IgD-negative memory B cell (primary cell): Measurements from ENCODE around the gene SLC9A3. TPM values are rescaled to one million over a fixed set of nuclear protein-coding genes. Genes with fewer than 3 reads are reported as not detected.
"Not testable (repeated sequence)": the region's sequence is repeated elsewhere in the genome, so short reads cannot be mapped to it uniquely, and the experiment has no call there.

Experiments used
- H3K27ac Mint-ChIP-seq, 3 donors: one replicate each; pipeline ENCODE4 v1.8.0; 2020 to 2022; ENCODE audit warnings: mild to moderate bottlenecking in 3 of 3, mixed read lengths in 3 of 3, moderate library complexity in 1 of 3
- H3K27me3 Mint-ChIP-seq: one replicate; pipeline ENCODE4 v1.8.0; 2021; ENCODE audit warnings: mixed read lengths
- H3K36me3 Mint-ChIP-seq: one replicate; pipeline ENCODE4 v1.8.0; 2020; ENCODE audit warnings: mild to moderate bottlenecking, mixed read lengths
- H3K4me1 Mint-ChIP-seq, 3 donors: one replicate each; pipeline ENCODE4 v1.8.0; 2020 to 2022; ENCODE audit warnings: mixed read lengths in 3 of 3, mild to moderate bottlenecking in 1 of 3
- H3K4me3 Mint-ChIP-seq, 4 donors: one replicate each; pipeline ENCODE4 v1.8.0; 2020 to 2022; ENCODE audit warnings: mild to moderate bottlenecking in 4 of 4, mixed read lengths in 4 of 4, moderate library complexity in 3 of 4
- H3K9me3 Mint-ChIP-seq, 3 donors: one replicate each; pipeline ENCODE4 v1.8.0; 2020 to 2021; ENCODE audit warnings: mixed read lengths in 3 of 3, mild to moderate bottlenecking in 1 of 3
- polyA plus RNA-seq: library from polyadenylated mRNA; unstranded; fragments of 300-500 nt; fragmentation: Illumina TruSeq; gene quantifications from one replicate; pipeline ENCODE4 v1.2.3, GENCODE V29; 2021

SLC9A3 gene
- polyA plus RNA-seq, 1 donor from 2014 or later: 1.2 TPM

GRCh38 chr5:565782-566440 is 41.7 kb upstream of the SLC9A3 start:
- Mint-ChIP-seq H3K36me3 (no peaks in the 10 kb centered on the region), H3K27me3 (peaks cover 11% of the 10 kb centered on the region), H3K4me3 (peak overlapping the region in 1 of 4 donors; percentile 17), H3K4me1 (peaks cover 0 to 5% (median 0%) of the 10 kb centered on the region in 3 donors), H3K27ac (no peak overlapping the region), H3K9me3 (peaks cover 0 to 7% (median 0%) of the 10 kb centered on the region in 3 donors)

- Mint-ChIP-seq H3K36me3 (no peaks in the 10 kb centered on the region), H3K27ac (no peak overlapping the region), H3K4me3 (peak overlapping the region in 1 of 4 donors; percentile 55), H3K4me1 (no peaks in the 10 kb centered on the region), H3K27me3 (peaks cover 13% of the 10 kb centered on the region), H3K9me3 (peaks cover 0 to 4% (median 0%) of the 10 kb centered on the region in 3 donors)
Observed at GRCh38 chr5:561408-561807, 37.2 kb upstream of the SLC9A3 start.

GRCh38 chr5:560792-561166 is 36.5 kb upstream of the SLC9A3 start:
- H3K27ac Mint-ChIP-seq: no peak overlapping the region
- H3K4me3 Mint-ChIP-seq: peak overlapping the region in 1 of 4 donors; percentile 3
- H3K4me1 Mint-ChIP-seq: no peaks in the 10 kb centered on the region

GRCh38 chr5:558871-559503 is 34.7 kb upstream of the SLC9A3 start:
- H3K27ac Mint-ChIP-seq: no peak overlapping the region

More at GRCh38 chr5:560792-561166, 36.5 kb upstream of the SLC9A3 start:
- peaks cover 12% of the 10 kb centered on the region for H3K27me3 Mint-ChIP-seq
- H3K36me3 Mint-ChIP-seq: no peaks in the 10 kb centered on the region
- peaks cover 0 to 2% (median 0%) of the 10 kb centered on the region in 3 donors for H3K9me3 Mint-ChIP-seq

GRCh38 chr5:558326-558725 is 34.1 kb upstream of the SLC9A3 start:
- Mint-ChIP-seq H3K4me1 (peaks cover 0 to 2% (median 0%) of the 10 kb centered on the region in 3 donors), H3K27me3 (peaks cover 12% of the 10 kb centered on the region), H3K4me3 (no peak overlapping the region), H3K36me3 (no peaks in the 10 kb centered on the region), H3K27ac (no peak overlapping the region), H3K9me3 (peaks cover 0 to 2% (median 0%) of the 10 kb centered on the region in 3 donors)

More at GRCh38 chr5:558871-559503, 34.7 kb upstream of the SLC9A3 start:
- peaks cover 0 to 2% (median 0%) of the 10 kb centered on the region in 3 donors for H3K4me1 Mint-ChIP-seq
- peaks cover 0 to 2% (median 0%) of the 10 kb centered on the region in 3 donors for H3K9me3 Mint-ChIP-seq
- H3K27me3 Mint-ChIP-seq: peaks cover 12% of the 10 kb centered on the region
- H3K4me3 Mint-ChIP-seq: no peak overlapping the region
- no peaks in the 10 kb centered on the region for H3K36me3 Mint-ChIP-seq

- H3K4me1 Mint-ChIP-seq, H3K36me3 Mint-ChIP-seq, H3K9me3 Mint-ChIP-seq, H3K4me3 Mint-ChIP-seq: not testable (repeated sequence)
- Mint-ChIP-seq H3K27ac (peak overlapping the region in 1 of 3 donors; percentile 14), H3K27me3 (peaks cover 12% of the 10 kb centered on the region)
Observed at GRCh38 chr5:557917-558316, 33.7 kb upstream of the SLC9A3 start.

- Mint-ChIP-seq H3K36me3 (no peaks in the 10 kb centered on the region), H3K4me1 (peaks cover 0 to 2% (median 0%) of the 10 kb centered on the region in 3 donors), H3K9me3 (peaks cover 0 to 2% (median 0%) of the 10 kb centered on the region in 3 donors), H3K27me3 (peaks cover 12% of the 10 kb centered on the region), H3K27ac (no peak overlapping the region), H3K4me3 (peak overlapping the region in 1 of 4 donors; percentile 21)
Observed at GRCh38 chr5:556909-557441, 32.7 kb upstream of the SLC9A3 start.

- no peak overlapping the region for H3K27ac Mint-ChIP-seq
- H3K4me3 Mint-ChIP-seq: no peak overlapping the region
- H3K36me3 Mint-ChIP-seq: no peaks in the 10 kb centered on the region
- H3K9me3 Mint-ChIP-seq: peaks cover 0 to 1% (median under 1%) of the 10 kb centered on the region in 3 donors
- peaks cover 14% of the 10 kb centered on the region for H3K27me3 Mint-ChIP-seq
- peaks cover 0 to 2% (median 0%) of the 10 kb centered on the region in 3 donors for H3K4me1 Mint-ChIP-seq
Observed at GRCh38 chr5:555058-555623, 30.9 kb upstream of the SLC9A3 start.

- H3K27me3 Mint-ChIP-seq: peaks cover 15% of the 10 kb centered on the region
- H3K27ac Mint-ChIP-seq: peak overlapping the region in 1 of 3 donors; percentile 55
- H3K4me1 Mint-ChIP-seq: peaks cover 0 to 2% (median 0%) of the 10 kb centered on the region in 3 donors
- no peak overlapping the region for H3K4me3 Mint-ChIP-seq
- no peaks in the 10 kb centered on the region for H3K36me3 Mint-ChIP-seq
- peaks cover 0 to 4% (median 4%) of the 10 kb centered on the region in 3 donors for H3K9me3 Mint-ChIP-seq
Observed at GRCh38 chr5:554284-554988, 30.2 kb upstream of the SLC9A3 start.

- H3K4me1 Mint-ChIP-seq: peaks cover 0 to 4% (median 0%) of the 10 kb centered on the region in 3 donors
- H3K27me3 Mint-ChIP-seq: peaks cover 17% of the 10 kb centered on the region
- peak overlapping the region in 1 of 3 donors; percentile 55 for H3K27ac Mint-ChIP-seq
- H3K9me3 Mint-ChIP-seq: peaks cover 0 to 4% (median 4%) of the 10 kb centered on the region in 3 donors
- H3K36me3 Mint-ChIP-seq: no peaks in the 10 kb centered on the region
- no peak overlapping the region for H3K4me3 Mint-ChIP-seq
Observed at GRCh38 chr5:553874-554273, 29.6 kb upstream of the SLC9A3 start.

GRCh38 chr5:551406-551805 is 27.2 kb upstream of the SLC9A3 start:
- Mint-ChIP-seq H3K27me3 (peaks cover 20% of the 10 kb centered on the region), H3K4me3 (no peak overlapping the region)

GRCh38 chr5:549229-549628 is 25.0 kb upstream of the SLC9A3 start:
- Mint-ChIP-seq H3K36me3 (no peaks in the 10 kb centered on the region), H3K27me3 (peaks cover 19% of the 10 kb centered on the region), H3K9me3 (peaks cover 0 to 4% (median 4%) of the 10 kb centered on the region in 3 donors), H3K4me1 (peaks cover 1 to 6% (median 2%) of the 10 kb centered on the region in 3 donors), H3K4me3 (no peak overlapping the region), H3K27ac (no peak overlapping the region)

More at GRCh38 chr5:551406-551805, 27.2 kb upstream of the SLC9A3 start:
- no peak overlapping the region for H3K27ac Mint-ChIP-seq
- H3K36me3 Mint-ChIP-seq: no peaks in the 10 kb centered on the region
- H3K4me1 Mint-ChIP-seq: peaks cover 0 to 4% (median 0%) of the 10 kb centered on the region in 3 donors
- H3K9me3 Mint-ChIP-seq: peaks cover 0 to 4% (median 4%) of the 10 kb centered on the region in 3 donors

- Mint-ChIP-seq H3K27me3 (peaks cover 19% of the 10 kb centered on the region), H3K4me1 (peaks cover 8 to 11% (median 9%) of the 10 kb centered on the region in 3 donors), H3K9me3 (peaks cover 0 to 7% (median 4%) of the 10 kb centered on the region in 3 donors), H3K36me3 (no peaks in the 10 kb centered on the region), H3K4me3 (no peak overlapping the region), H3K27ac (peak overlapping the region in 1 of 3 donors; percentile 34)
Observed at GRCh38 chr5:548256-548655, 24.0 kb upstream of the SLC9A3 start.

- H3K4me1 Mint-ChIP-seq: peaks cover 8 to 11% (median 10%) of the 10 kb centered on the region in 3 donors
- H3K9me3 Mint-ChIP-seq: peaks cover 0 to 7% (median 4%) of the 10 kb centered on the region in 3 donors
- no peak overlapping the region for H3K4me3 Mint-ChIP-seq
- peaks cover 22% of the 10 kb centered on the region for H3K27me3 Mint-ChIP-seq
- H3K36me3 Mint-ChIP-seq: no peaks in the 10 kb centered on the region
- H3K27ac Mint-ChIP-seq: no peak overlapping the region
Observed at GRCh38 chr5:547086-547924, 23.1 kb upstream of the SLC9A3 start.
